ENCODE results near the gene BRME1. TPM values are rescaled to one million over a fixed set of nuclear protein-coding genes. Genes with fewer than 3 reads are reported as not detected.

BRME1 gene
- total RNA-seq, 1 experiment from 2014 or later = 1.7 TPM

DNA sequence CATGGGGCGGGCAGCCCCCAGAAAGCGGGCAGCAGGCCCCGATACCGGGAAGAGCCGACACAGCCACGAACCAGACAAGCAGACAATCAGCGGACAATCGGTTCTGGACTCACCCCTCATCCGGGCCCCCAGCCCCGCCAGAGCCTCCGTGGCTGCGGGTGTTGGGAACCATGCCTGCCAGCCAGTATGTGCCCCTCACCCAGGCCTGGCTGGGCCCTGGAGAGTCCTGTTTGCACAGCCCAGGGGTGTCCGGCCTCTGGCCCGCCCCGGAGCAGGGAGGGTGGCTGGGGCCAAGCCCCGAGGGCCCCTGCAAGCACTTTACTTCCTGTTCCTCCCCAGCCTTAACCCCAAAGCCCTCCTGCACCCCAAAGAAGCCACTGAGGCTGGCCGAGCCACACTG lies 24.5 kb upstream of the BRME1 start:
- ChIA-PET POLR2A (no interaction called here), RAD21 (ENCODE audit: low non-redundant PET in 1 of 2, low total read pairs in 2 of 2, uncharacterized antibody in 2 of 2, unreplicated experiment in 2 of 2) (no interaction called here), CTCF (no interaction called here)
- ATAC-seq = no peak
- H3K36me3 ChIP-seq (ENCODE audit: control insufficient read depth in 1 of 2, insufficient read depth in 2 of 2, low read length in 2 of 2) = peaks cover 3 to 6% of the 10 kb centered on the region in 2 experiments; a peak in 2 of 4 replicates
- intact Hi-C loops (cut with micrococcal nuclease) = no loop called here
- H3K9ac ChIP-seq (ENCODE audit: low read length) = no peak overlapping the region
- no peak overlapping the region for H3K4me2 ChIP-seq (ENCODE audit: low read length)
- no peaks in the 10 kb centered on the region for H3K79me2 ChIP-seq (ENCODE audit: insufficient read depth, low read length)
- H3K9me2 ChIP-seq (ENCODE audit: insufficient read depth) = no peaks in the 10 kb centered on the region
- no peaks in the 10 kb centered on the region for H3K4me1 ChIP-seq (ENCODE audit: control insufficient read depth in 1 of 2, insufficient read depth in 2 of 2, low read length in 2 of 2)
- H3K4me3 ChIP-seq (replicated peaks in 1 of 2; ENCODE audit: low read depth in 1 of 2, low read length in 2 of 2) = no peak overlapping the region
- no peaks in the 10 kb centered on the region for H4K20me1 ChIP-seq (ENCODE audit: insufficient read depth)
- BruUV-seq (replicated peaks) = no TSS peak
- TF ChIP-seq, protein P1, sequence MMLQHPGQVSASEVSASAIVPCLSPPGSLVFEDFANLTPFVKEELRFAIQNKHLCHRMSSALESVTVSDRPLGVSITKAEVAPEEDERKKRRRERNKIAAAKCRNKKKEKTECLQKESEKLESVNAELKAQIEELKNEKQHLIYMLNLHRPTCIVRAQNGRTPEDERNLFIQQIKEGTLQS (IDR thresholded peaks at IDR 0.05) = no peak
- TF ChIP-seq ZFX (IDR thresholded peaks at IDR 0.05) (no peak), SRF (IDR thresholded peaks at IDR 0.05; ENCODE audit: low read depth) (no peak), ELF1 (IDR thresholded peaks at IDR 0.05; ENCODE audit: borderline replicate concordance, low read depth) (no peak), FOSL1 (IDR thresholded peaks at IDR 0.05; ENCODE audit: low read depth) (no peak), MAX (IDR thresholded peaks at IDR 0.05) (no peak), EZH2phosphoT487 (IDR thresholded peaks at IDR 0.05; ENCODE audit: borderline replicate concordance) (no peak), YY1 (IDR thresholded peaks at IDR 0.05; ENCODE audit: extremely low read depth, insufficient replicate concordance, low read depth, low read length) (no peak), EGR1 (IDR thresholded peaks at IDR 0.05; ENCODE audit: low read depth) (no peak), EZH2 (IDR thresholded peaks at IDR 0.05) (no peak), TCF7L2 (IDR thresholded peaks at IDR 0.05; ENCODE audit: borderline replicate concordance, extremely low read depth, insufficient read depth, insufficient read length) (no peak), SP1 (IDR thresholded peaks at IDR 0.05; ENCODE audit: low read depth) (no peak), RAD21 (IDR thresholded peaks at IDR 0.05; ENCODE audit: low read depth) (no peak), JUND (IDR thresholded peaks at IDR 0.05) (no peak), POLR2A (IDR thresholded peaks at IDR 0.05; ENCODE audit: borderline replicate concordance, extremely low read depth, insufficient read depth, insufficient read length) (no peak)
- H3K27me3 ChIP-seq (ENCODE audit: insufficient read depth, low read length) = no peaks in the 10 kb centered on the region
- H3K27ac ChIP-seq (ENCODE audit: low read depth, low read length) = no peak overlapping the region; the same call in 1 of the 2 replicates
- DNase-seq (ENCODE audit: low read depth, low spot score) = no peak
- H2AFZ ChIP-seq (ENCODE audit: low read depth, low read length, poor library complexity, severe bottlenecking) = no peak overlapping the region
- H3K9me3 ChIP-seq (ENCODE audit: control insufficient read depth in 1 of 2, insufficient read depth in 1 of 2, low read depth in 1 of 2, low read length in 2 of 2) = no peaks in the 10 kb centered on the region
